TTC549 (cell line): ENCODE measurements around the gene SUN1.
"Not testable (repeated sequence)": the region's sequence is repeated elsewhere in the genome, so short reads cannot be mapped to it uniquely, and the experiment has no call there.

Experiments
- FAIRE-seq: peaks from 2 replicates; lab custom pipeline; 2012; peaks lifted over from hg19 to GRCh38; lab: Jason Lieb, UNC

Gene SUN1

DNA sequence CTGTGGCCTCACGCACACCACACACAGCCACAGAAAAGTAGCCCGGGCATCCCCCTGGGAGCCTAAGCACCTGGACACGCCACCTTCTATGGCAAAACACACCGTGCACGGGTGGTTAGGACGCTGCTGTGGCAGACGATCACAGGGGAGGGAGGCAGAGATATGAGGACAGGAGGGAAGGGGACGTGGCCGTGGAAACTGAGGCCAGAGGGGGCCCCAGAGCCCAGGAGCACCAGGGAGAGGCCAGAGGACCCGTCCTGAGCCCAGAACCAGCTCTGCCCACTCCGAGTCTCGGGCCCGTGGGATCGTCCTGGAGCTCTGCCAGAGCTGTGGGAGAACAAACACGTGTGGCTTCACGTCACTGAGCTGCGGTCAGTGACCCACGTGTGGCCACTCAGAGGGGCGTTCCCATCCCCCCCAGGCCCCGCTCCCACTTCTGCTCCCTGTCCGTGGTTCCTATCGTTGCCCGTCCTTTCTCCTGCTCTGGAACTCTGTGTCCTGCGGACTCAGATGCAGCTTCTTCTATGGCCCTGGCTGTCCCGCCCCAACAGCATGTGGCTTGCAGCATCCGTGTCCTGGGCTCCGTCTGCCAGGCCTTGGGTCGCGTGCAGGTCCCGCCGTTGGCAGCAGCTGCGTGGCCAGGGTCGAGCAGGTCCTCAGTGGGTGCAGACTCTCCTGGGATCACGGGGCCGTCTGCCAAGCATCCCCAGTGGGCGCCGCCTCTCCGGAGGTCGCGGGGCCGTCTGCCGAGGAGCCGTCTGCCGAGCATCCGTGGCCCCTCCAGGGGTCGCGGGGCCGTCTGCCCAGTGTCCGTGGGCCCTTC is 75.1 kb downstream of the SUN1 start:
- FAIRE-seq: no peak

GRCh38 chr7:908159-908581 is 75.9 kb downstream of the SUN1 start:
- FAIRE-seq: no peak

- FAIRE-seq: not testable (repeated sequence)
Measured at GRCh38 chr7:908591-909357, 76.5 kb downstream of the SUN1 start.

GRCh38 chr7:909358-910329 is 77.4 kb downstream of the SUN1 start:
- FAIRE-seq: no peak

DNA sequence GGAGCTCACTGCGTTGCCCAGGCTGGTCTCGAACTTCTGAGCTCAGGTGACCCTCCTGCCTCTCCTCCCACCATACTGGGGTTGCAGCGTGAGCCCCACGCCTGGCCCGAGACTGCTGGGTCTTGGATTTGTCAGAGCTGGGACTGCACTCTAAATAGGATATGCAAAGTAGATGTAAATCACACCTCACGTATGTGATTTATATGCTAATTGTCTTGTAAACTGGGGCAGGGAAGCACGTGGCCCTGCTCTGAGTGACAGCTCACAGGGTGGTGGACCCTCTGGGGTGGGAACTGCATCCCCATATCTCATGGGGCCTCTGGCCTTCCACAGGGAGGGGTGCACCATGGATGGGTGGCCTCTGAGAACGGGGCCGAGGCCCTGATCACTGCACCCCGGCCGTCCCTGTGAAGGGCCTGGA is 78.2 kb downstream of the SUN1 start:
- no peak for FAIRE-seq

- no peak for FAIRE-seq
Measured at GRCh38 chr7:910931-911431, 78.7 kb downstream of the SUN1 start.

DNA sequence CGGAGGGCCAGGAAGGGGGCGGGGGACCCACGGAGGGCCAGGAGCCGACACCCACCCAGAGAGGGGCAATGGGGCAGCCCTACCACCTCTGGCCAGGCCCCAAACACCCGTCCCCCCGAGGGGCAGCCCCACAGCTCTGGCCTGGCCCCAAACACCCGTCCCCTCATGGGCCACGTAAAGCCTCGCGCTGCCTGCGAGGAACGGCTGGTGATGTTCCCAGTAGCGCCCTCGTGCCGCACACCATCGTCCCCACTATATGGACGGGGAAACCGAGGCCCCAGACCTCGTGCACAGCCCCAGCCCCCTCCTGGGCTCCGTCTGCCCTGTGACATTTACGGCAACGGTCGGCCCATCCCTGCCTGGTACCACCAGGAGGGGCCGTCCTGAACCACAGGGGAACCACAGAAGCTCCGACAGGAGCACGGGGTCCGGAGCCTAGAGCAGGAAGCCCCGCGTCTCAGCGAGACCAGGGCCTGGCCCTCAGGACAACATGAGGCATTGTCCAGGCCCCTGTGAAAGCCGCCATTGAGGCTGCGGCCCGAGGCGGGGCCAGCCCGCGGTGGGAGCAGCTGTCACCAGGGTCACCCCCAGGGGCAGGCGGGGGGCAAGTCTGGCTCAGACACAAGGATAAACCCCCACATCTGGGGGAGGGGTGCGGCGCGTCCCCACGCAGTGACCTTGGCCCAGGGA is 79.7 kb downstream of the SUN1 start:
- FAIRE-seq: no peak

DNA sequence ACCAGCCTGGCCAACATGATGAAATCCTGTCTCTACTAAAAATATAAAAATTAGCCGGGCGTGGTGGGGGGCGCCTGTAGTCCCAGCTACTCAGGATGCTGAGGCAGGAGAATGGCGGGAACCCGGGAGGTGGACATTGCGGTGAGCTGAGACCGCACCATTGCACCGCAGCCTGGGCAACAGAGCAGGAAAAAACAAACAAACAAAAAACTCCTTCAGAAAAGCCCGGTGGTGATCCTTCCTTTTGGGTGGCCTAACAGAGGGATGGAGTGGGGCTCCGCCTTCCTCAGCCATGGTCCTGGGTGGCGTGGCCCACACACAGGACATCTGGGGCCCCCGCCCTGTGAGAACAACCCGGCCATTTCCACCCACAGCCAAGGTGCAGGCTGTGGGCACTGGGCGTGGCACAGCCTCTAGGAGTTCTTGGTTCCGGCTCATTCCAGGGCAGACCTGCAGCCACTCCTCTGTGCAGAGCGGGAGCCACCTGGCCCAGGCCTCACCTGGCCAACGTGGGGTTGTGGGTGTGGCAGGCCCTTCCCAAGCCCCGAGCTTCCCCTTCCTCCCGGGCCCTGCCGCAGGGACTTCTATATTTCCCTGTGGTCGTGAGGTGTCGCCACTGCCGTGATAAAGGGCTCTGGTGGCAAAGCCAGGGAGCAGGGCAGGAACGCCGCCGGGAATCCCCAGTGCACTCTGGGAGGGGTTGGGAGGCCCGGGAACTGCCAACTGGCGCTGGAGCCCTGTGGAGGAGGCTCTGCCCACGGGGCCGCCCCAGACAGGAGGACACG is 81.7 kb downstream of the SUN1 start:
- FAIRE-seq: no peak

DNA sequence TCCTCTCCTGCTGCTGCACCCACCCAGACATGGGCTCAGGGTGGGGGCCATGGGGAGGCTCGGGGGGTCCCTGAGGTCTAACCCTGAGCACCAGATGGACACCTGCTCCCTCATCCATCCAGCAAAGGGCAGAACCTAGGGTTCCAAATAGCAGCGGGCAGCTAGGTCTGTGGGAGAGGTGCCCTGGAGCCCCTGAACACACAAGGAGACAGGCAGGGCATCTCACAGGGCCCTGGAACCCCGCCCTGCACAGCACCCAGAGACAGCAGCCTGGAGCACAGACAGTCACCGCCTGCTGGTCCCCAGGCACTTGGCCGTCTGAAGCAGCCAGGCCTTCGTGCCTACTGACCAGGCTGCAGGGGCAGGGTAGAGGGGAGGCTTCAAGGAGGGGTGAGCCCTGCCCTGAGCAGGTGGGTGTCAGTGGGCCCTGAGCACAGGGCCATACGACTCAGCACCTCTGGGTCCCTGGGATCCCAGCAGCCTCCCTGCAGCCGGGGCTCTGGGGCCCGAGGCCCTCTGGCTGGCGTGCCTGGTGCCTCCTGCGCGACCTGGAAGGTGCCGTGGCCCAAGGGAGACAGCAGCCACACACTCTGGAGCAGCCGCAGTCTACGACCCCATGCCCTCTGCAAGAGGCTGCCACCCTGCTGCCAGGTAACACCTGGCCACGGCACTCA is 82.4 kb downstream of the SUN1 start:
- FAIRE-seq: no peak

- FAIRE-seq: no peak
Measured at GRCh38 chr7:915291-916218, 83.3 kb downstream of the SUN1 start.

- FAIRE-seq: no peak
Measured at GRCh38 chr7:916291-916941, 84.1 kb downstream of the SUN1 start.

DNA sequence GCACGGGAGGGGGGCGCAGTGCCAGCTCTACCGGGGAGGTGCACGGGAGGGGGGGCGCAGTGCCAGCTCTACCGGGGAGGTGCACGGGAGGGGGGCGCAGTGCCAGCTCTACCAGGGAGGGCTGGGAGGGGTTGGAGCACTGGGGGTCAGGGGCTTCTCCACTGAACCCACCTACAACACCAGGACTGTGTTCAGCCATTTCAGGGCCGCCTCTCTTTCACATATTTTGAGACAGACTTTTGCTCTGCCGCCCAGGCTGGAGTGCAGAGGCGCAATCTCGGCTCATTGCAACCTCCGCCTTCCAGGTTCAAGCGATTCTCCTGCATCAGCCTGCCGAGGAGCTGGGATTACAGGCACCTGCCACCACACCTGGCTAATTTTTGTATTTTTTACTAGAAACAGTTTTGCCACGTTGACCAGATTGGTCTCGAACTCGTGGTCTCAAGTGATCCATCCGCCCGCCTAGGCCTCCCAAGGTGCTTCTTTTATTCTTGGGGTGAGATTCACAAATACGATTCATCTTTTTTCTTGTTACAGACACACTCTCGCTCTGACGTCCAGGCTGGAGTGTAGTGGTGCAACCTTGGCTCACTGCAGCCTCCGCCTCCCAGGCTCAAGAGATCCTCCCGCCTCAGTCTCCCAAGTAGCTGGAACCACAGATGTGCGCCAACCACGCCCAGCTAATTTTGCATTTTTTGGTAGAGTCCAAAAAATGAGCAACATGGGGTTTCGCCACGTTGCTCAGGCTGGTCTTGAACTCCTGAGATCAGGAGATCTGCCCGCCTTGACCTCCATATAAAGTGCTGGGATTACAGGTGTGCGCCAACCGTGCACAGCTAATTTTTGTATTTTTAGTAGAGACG is 85.2 kb downstream of the SUN1 start:
- no peak for FAIRE-seq

DNA sequence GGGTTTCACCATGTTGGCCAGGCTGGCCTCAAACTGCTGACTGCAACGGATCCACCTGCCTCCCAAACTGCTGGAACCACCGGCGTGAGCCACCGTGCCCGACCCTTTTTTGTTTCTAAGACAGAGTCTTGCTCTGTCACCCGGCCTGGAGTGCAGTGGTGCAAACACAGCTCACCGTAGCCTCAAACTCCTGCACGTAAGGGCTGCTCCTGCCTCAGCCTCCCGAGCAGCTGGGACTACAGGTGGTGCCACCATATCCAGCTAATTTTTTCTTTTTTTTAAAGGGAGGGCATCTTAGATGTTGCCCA is 85.8 kb downstream of the SUN1 start:
- FAIRE-seq: no peak

DNA sequence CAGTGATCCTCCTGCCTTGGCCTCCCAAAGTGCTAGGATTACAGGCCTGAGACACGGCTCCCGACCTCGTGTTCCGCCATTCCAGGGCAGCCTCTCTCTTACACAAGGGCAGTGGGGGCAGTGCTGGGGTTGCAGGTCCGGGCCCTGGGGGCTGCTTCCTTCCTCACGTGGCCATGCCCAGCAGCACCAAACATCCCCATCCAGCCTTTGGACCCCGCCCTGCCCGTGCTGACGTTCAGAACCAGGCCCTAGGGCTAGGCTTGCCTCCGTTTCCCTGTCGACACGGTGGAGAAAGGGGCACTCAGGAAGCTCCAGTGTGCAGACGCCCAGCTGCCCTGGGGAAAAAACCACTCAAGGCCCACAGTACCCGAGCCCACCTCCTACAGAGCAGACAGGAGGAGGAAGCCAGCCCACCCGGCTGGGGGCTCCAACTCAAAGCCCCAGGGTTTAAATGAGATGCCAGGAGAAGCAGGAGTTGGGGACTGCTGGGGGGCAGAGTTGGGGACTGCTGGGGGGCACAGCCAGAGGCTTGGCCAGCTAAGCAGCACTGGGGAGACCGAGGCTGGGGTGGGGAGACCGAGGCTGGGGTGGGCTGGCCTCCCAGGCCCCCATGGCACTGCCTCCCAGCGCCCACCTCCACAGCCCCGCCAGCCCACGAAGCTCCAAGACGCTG is 86.3 kb downstream of the SUN1 start:
- no peak for FAIRE-seq

- no peak for FAIRE-seq
Measured at GRCh38 chr7:919114-919442, 86.8 kb downstream of the SUN1 start.

DNA sequence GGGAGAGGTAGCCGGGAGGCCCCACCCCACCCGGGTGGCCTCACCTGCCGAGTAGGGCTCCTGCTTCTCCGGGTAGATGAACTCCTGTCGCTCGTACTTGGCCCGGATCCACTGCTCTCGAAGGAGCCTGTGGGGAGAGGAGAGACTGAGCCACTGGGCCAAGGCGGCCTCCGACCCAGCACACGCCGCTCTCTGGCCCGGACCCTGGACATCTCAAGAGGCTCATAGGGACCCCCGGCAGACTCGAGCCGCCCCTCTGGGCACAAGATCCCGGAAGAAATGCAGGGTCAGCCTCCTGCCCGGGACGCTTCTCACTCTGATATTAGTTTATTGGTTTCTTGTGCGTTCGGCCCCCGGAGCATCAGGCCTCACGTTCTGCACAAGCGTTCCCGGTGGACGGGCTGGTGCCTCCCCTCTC is 87.7 kb downstream of the SUN1 start:
- no peak for FAIRE-seq

DNA sequence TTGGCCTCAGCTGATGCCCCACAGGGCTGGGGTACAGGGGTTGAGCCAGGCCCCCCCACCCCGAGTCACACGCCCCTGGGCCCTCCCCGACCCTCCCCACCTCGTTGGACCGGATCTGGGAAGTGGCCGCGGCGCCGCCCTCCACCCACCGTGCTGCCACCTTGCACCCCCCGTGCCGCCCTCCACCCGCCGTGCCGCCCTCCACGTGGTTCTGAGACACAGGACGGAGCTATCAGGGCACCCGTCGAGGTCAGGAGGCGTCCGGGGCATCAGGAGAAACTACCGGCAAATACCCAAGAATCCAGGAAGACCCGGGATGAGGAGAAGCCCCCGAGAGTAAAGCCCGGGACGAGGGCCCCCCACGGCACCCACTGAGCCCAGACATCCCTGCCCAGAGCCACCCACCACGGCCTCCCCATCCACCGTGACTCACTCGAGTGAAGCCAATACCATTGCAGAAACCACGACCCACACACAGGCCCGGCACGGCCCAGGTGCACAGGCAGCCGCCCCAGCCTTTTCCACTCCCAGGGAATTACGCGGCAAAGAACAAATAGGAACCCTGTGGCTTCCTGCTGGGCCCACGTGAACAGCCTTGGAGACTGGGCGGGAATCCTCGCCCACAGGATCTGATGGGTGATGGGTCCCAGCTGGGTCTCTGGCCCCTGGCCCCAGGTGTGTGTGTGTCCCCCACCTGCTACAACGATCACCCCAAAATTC is 88.2 kb downstream of the SUN1 start:
- no peak for FAIRE-seq
